Measurements from ENCODE around the gene DGKI.

The DGKI gene

GRCh38 chr7:137590071-137590755 is 256.6 kb downstream of the DGKI start:
- DNase-seq = no peak

GRCh38 chr7:137587326-137587725 is 259.4 kb downstream of the DGKI start:
- DNase-seq = no peak

GRCh38 chr7:137585591-137585990 is 261.2 kb downstream of the DGKI start:
- DNase-seq = no peak

- DNase-seq = no peak
Measured at GRCh38 chr7:137583172-137583571, 263.6 kb downstream of the DGKI start.

GRCh38 chr7:137579913-137580640 is 266.7 kb downstream of the DGKI start:
- no peak for DNase-seq

- DNase-seq = no peak
Measured at GRCh38 chr7:137578541-137578940, 268.2 kb downstream of the DGKI start.

GRCh38 chr7:137577184-137577583 is 269.6 kb downstream of the DGKI start:
- no peak for DNase-seq

GRCh38 chr7:137576481-137576880 is 270.3 kb downstream of the DGKI start:
- DNase-seq = no peak

GRCh38 chr7:137574812-137575211 is 272.0 kb downstream of the DGKI start:
- no peak for DNase-seq

- DNase-seq = peak in 1 of 5 donors; percentile 15
Measured at GRCh38 chr7:137572056-137572784, 274.6 kb downstream of the DGKI start.

- DNase-seq = no peak
Measured at GRCh38 chr7:137564677-137565076, 282.1 kb downstream of the DGKI start.

- no peak for DNase-seq
Measured at GRCh38 chr7:137563981-137564380, 282.8 kb downstream of the DGKI start.

- no peak for DNase-seq
Measured at GRCh38 chr7:137547485-137547884, 299.3 kb downstream of the DGKI start.

GRCh38 chr7:137546671-137547070 is 300.1 kb downstream of the DGKI start:
- no peak for DNase-seq

- no peak for DNase-seq
Measured at GRCh38 chr7:137546009-137546408, 300.8 kb downstream of the DGKI start.

- DNase-seq = no peak
Measured at GRCh38 chr7:137545059-137545716, 301.6 kb downstream of the DGKI start.

- no peak for DNase-seq
Measured at GRCh38 chr7:137544453-137545058, 302.2 kb downstream of the DGKI start.

- DNase-seq = no peak
Measured at GRCh38 chr7:137539111-137539715, 307.6 kb downstream of the DGKI start.

- DNase-seq = no peak
Measured at GRCh38 chr7:137538361-137538762, 308.4 kb downstream of the DGKI start.

GRCh38 chr7:137535579-137535978 is 311.2 kb downstream of the DGKI start:
- DNase-seq = no peak

- no peak for DNase-seq
Measured at GRCh38 chr7:137531671-137532070, 315.1 kb downstream of the DGKI start.

GRCh38 chr7:137527634-137528033 is 319.1 kb downstream of the DGKI start:
- no peak for DNase-seq

Measured in T-helper 1 cell (primary cell).